Calu3 (cell line): ENCODE data around the gene HBS1L. TPM values are rescaled to one million over a fixed set of nuclear protein-coding genes. Genes with fewer than 3 reads are reported as not detected.

Experiments used
- BruUV-seq: library from RNA; stranded (reverse); fragments of 400-500 nt; replicated peaks from 2 replicates; lab custom pipeline; 2021; lab: Mats Ljungman, UMichigan
- CTCF ChIA-PET: fragments of 300-600 bp; sonication (Branson Sonifier 250); formaldehyde crosslinking; loops from one replicate; lab custom pipeline; 2022; ENCODE audit warnings: antibody characterized with exemption; lab: Charles Lee
- DNase-seq: peaks from one replicate; pipeline ENCODE4 v3.0.0; 2022
- H3K27ac Mint-ChIP-seq: one replicate; pipeline ENCODE4 v1.8.0; 2022; ENCODE audit warnings: mixed read lengths; ENCODE audit not compliant: unreplicated experiment
- H3K27me3 Mint-ChIP-seq: one replicate; pipeline ENCODE4 v1.8.0; 2022; ENCODE audit warnings: mixed read lengths; ENCODE audit not compliant: unreplicated experiment
- H3K36me3 Mint-ChIP-seq: one replicate; pipeline ENCODE4 v1.8.0; 2022; ENCODE audit warnings: mild to moderate bottlenecking, moderate library complexity, mixed read lengths; ENCODE audit not compliant: insufficient read depth, unreplicated experiment
- H3K4me1 Mint-ChIP-seq: one replicate; pipeline ENCODE4 v1.8.0; 2022; ENCODE audit warnings: mild to moderate bottlenecking, low read depth, mixed read lengths; ENCODE audit not compliant: unreplicated experiment
- H3K4me3 Mint-ChIP-seq: one replicate; pipeline ENCODE4 v1.8.0; 2022; ENCODE audit warnings: mild to moderate bottlenecking, low read depth, moderate library complexity, mixed read lengths; ENCODE audit not compliant: unreplicated experiment
- H3K9me3 Mint-ChIP-seq: one replicate; pipeline ENCODE4 v1.8.0; 2022; ENCODE audit warnings: low read depth, mixed read lengths; ENCODE audit not compliant: unreplicated experiment
- intact Hi-C: fragments of 100-400 bp; cut with micrococcal nuclease; formaldehyde crosslinking; loops from one replicate; pipeline ENCODE4 v1.10.0; 2022; ENCODE audit not compliant: unreplicated experiment
- total RNA-seq: library from RNA; stranded (reverse); gene quantifications from 2 replicates; pipeline ENCODE4 v1.2.3, GENCODE V29; 2022
- TF ChIP-seq, protein P1 (sequence below): fragments of 200-600 bp; IDR thresholded peaks from one replicate; pipeline ENCODE4 v1.8.0; 2022; ENCODE audit warnings: antibody characterized with exemption; ENCODE audit not compliant: unreplicated experiment

The HBS1L gene
- total RNA-seq, 1 experiment from 2014 or later: 50.0 TPM

DNA sequence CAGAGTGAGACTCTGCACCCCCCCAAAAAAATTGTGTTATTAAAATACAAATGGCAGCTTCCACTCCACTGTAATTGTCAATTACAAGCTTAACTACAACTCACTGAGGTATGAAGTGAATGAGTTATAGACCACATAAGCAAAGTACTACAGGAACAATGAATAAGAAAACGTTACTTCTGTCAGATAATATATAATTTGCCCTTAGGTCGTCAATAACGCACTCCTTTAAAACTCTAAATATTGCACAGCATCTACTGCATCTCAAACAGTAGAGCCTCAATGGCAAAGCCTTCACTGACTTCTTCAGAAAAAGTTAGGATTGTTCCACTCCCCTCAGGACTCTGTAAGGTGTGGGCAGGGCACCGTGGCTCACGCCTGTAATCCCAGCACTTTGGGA, 2.0 kb upstream of the HBS1L start:
- Mint-ChIP-seq H3K27ac (no peak overlapping the region), H3K4me3 (no peak overlapping the region), H3K27me3 (peaks cover 17% of the 10 kb centered on the region), H3K4me1 (peaks cover 10% of the 10 kb centered on the region), H3K9me3 (no peaks in the 10 kb centered on the region), H3K36me3 (peaks cover 19% of the 10 kb centered on the region)
- TF ChIP-seq, protein P1, sequence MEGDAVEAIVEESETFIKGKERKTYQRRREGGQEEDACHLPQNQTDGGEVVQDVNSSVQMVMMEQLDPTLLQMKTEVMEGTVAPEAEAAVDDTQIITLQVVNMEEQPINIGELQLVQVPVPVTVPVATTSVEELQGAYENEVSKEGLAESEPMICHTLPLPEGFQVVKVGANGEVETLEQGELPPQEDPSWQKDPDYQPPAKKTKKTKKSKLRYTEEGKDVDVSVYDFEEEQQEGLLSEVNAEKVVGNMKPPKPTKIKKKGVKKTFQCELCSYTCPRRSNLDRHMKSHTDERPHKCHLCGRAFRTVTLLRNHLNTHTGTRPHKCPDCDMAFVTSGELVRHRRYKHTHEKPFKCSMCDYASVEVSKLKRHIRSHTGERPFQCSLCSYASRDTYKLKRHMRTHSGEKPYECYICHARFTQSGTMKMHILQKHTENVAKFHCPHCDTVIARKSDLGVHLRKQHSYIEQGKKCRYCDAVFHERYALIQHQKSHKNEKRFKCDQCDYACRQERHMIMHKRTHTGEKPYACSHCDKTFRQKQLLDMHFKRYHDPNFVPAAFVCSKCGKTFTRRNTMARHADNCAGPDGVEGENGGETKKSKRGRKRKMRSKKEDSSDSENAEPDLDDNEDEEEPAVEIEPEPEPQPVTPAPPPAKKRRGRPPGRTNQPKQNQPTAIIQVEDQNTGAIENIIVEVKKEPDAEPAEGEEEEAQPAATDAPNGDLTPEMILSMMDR: no peak
- BruUV-seq: no TSS peak
- intact Hi-C loops: no loop called here
- CTCF ChIA-PET: no interaction called here
- DNase-seq: no peak

DNA sequence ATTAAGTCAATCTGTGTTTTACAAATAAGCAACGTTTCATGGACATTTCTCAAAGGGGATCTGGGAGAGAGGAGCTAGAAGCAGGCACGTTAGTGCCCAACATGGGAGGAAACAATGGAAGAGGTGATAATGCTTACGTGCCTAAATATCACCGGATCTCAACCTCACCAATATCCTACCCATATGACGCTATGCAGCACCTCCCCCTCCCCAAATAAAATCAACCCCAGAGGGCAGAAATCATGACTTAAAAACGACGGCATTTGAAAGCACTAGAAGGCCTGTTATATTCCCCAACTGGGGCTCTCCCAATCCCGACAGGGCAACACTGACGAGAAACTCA, 425 bp downstream of the HBS1L start:
- CTCF ChIA-PET: no interaction called here
- Mint-ChIP-seq H3K27me3 (no peaks in the 10 kb centered on the region), H3K36me3 (peaks cover 23% of the 10 kb centered on the region), H3K4me3 (peak overlapping the region; percentile 96), H3K4me1 (peaks cover 10% of the 10 kb centered on the region), H3K9me3 (no peaks in the 10 kb centered on the region), H3K27ac (peak overlapping the region; percentile 94)
- intact Hi-C loops: no loop called here
- no TSS peak for BruUV-seq
- DNase-seq: no peak
- TF ChIP-seq, protein P1: no peak

DNA sequence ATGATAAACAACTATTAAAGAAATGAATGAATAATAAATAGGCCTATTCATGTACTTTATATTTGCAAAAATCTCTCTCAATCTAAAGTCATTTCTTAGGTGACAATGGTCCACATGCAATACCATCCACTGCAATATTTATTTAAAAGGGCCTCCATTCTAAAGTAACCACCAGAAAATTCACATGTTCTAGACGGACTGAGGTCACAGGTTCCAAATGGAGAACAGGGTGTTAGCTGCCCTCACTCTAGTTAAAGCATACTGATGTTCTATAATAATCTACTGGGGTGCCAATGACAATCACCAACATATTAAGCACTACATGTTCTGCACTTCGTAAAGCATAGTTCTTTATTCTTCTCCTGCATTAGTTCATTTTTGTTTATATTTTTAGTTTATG, 1.2 kb downstream of the HBS1L start:
- TF ChIP-seq, protein P1: no peak
- CTCF ChIA-PET: no interaction called here
- Mint-ChIP-seq H3K27ac (no peak overlapping the region), H3K27me3 (no peaks in the 10 kb centered on the region), H3K4me1 (peaks cover 12% of the 10 kb centered on the region), H3K4me3 (peak overlapping the region; percentile 96), H3K36me3 (peaks cover 29% of the 10 kb centered on the region), H3K9me3 (no peaks in the 10 kb centered on the region)
- TSS peak; percentile 65 for BruUV-seq
- no peak for DNase-seq
- intact Hi-C loops: no loop called here

DNA sequence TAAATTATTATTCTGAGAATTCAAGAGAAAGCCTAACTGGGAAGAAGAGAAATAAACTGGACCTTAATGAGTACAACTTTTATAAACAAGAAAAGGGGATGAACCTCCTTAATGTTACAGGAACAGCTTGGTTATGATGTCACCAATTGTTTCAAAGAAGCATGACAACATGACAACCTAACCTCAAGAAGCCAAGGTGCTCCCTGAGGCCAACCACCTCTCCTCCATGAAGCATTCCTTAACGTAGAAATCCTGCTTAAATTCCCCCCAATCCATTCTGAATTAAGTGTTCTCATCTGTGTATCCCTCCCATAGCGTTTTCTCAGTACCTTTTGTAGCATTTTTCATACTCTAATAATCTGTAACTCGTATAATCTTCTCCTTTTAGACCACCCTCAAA, 1.7 kb downstream of the HBS1L start:
- Mint-ChIP-seq H3K4me1 (peaks cover 16% of the 10 kb centered on the region), H3K9me3 (no peaks in the 10 kb centered on the region), H3K4me3 (peak overlapping the region; percentile 96), H3K27ac (no peak overlapping the region), H3K36me3 (peaks cover 33% of the 10 kb centered on the region), H3K27me3 (no peaks in the 10 kb centered on the region)
- intact Hi-C loops: no loop called here
- CTCF ChIA-PET: interaction anchor here (0.7 kb wide), 1 partner anchor 1045 kb away, joined by 3 read pairs; no protein-coding TSS in a partner anchor
- no TSS peak for BruUV-seq
- no peak for DNase-seq
- TF ChIP-seq, protein P1: no peak
